ENCODE measurements around the gene KRTAP6-1. TPM values are rescaled to one million over a fixed set of nuclear protein-coding genes. Genes with fewer than 3 reads are reported as not detected.

KRTAP6-1 gene, protein sequence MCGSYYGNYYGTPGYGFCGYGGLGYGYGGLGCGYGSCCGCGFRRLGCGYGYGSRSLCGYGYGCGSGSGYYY
- total RNA-seq, result not detected
- long read RNA-seq, result 0 reads

DNA sequence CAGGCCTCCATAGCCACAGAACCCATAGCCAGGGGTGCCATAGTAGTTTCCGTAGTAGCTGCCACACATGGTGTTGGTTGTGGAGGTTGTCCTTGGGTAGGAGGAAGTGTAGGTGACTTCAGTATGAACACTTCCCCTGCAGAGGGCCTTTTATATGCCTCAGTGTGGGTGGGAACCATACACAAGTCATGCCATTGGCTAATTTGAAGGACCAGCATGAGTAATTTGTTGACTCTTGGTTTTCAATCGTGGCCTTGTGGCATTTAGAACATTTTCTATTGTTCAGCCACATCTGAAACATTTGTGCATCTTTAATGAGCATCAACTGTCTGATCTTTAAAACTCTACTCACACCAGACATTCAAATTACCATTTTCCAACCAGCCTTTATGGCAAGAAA lies at the start of gene KRTAP6-1:
Gene KRTAP6-1, minus strand, starts transcription at position 95 of the 400 bp plus-strand sequence. Its CDS starts 26 bp downstream, at position 69.
- DNase-seq (ENCODE audit: low spot score), result no peak

DNA sequence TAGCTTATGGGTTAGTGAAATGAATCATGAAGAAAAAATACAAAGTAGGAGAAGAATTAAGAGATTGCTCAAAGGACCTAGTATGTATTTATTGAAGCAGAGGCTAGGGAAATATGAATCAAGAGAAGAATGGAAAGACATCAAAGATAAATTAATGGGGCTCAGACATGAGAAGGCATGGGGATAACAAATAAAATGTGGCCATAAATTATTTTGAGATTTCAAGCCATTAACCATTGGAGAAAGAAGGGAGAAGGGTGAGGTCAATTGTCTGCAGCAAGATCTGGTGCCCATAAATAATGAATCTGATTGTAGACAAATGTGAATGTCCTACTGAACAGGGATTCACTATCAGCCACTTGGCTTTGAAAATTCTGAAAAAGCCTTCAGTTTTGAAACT lies 39.2 kb upstream of the KRTAP6-1 start:
- DNase-seq (ENCODE audit: low spot score), result no peak

DNA sequence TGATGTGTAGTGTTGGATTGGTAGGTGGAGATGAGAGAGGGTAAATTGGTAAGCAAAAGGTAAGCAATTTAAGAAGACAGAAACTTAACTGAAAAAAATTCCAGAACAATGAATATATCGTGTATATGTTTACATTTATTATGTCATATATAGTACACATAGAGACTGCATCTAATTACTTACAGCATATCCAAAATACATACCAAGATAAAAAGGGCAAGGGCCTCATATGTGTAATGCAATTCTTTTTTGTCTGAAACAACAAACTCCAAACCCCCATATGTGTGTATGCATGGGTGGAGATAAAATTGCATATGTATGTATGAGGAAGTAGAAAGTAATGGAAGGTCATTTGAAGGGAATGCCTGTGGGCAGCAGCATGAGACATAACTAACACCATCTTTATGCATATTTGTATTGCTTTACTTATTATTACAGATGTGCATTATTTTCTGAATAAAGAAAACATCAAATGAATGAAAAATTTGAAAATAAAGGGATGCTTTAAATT lies 33.2 kb upstream of the KRTAP6-1 start:
- no peak for DNase-seq (ENCODE audit: low spot score)

DNA sequence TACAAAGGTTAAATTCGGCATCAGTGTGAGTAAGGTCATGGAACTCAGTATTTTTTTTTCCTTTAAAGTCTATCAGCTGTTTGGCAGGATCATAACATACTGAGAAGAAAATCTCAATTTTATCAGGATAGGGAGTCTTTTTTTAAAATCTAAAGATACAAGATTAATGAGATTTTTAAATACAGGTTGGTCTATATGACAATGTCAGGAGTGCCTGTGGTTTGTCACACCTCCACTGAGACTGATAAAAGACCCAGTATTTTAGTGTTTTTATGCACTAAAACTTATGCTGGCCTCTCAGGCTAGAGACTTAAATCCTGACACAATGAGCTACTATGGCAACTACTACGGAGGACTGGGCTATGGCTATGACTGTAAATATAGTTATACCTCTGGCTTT lies 28.8 kb upstream of the KRTAP6-1 start, which contains the start of gene KRTAP20-3:
Gene KRTAP20-3, plus strand, starts transcription at position 301 of the 400 bp plus-strand sequence.
- no peak for DNase-seq (ENCODE audit: low spot score)

DNA sequence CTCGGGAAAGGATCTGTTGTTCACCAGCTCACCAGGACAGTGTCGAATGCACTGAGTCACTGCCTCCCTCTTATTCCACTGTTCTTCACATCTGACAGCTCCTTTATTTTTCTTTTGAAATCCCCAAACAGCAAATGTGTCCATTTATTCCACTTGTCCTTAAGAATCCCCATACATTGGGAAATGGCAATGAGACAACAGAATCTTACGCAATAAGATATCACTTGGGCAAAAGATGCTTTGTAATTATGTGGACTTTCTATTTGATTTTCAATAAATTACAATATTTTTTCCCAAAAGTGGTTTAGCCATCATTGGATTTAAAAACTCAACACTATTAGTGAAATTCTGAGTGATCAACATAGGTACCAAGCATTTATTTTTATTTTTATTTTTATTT lies 25.0 kb upstream of the KRTAP6-1 start:
- no peak for DNase-seq (ENCODE audit: low spot score)

DNA sequence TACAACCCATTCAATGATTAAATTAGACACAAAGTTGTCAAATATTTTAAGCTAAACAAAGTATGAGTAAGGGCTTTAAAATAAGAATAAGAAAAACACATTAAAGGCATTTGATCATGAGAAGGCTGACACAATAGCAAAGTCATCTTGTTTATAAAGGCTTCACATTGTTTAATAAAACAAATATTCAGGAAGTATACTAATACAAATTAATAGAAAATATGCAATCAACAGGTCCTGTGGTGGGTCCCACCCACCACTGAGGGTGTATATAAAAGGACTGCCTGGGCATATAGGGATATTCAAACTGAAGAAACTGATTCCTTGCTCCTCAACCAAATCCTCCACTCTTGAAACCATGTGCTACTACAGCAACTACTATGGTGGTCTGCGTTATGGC lies 21.2 kb upstream of the KRTAP6-1 start, which contains the start of gene KRTAP20-2:
Gene KRTAP20-2, plus strand, starts transcription at position 301 of the 400 bp plus-strand sequence. Its CDS starts 58 bp downstream, at position 359.
- no peak for DNase-seq (ENCODE audit: low spot score)

DNA sequence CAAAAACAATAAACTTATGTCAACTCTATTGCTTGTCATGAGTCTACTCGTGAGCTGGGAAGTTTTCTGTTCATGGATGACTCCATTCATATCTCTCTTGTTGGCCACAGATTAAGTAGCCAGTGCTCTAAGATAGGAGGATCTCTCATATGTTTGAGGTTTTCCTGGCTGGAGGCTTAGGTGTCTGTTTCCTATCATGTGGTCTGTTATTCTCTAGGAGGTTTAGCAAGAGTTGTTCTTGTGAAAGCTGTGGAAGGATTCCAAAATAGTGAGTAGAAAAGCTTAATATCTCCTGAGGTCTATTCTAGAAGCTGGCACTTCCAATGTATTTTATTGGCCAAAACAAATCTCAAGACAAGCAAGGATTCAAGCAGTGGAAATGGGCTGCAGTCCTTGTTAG lies 15.5 kb upstream of the KRTAP6-1 start:
- no peak for DNase-seq (ENCODE audit: low spot score)

DNA sequence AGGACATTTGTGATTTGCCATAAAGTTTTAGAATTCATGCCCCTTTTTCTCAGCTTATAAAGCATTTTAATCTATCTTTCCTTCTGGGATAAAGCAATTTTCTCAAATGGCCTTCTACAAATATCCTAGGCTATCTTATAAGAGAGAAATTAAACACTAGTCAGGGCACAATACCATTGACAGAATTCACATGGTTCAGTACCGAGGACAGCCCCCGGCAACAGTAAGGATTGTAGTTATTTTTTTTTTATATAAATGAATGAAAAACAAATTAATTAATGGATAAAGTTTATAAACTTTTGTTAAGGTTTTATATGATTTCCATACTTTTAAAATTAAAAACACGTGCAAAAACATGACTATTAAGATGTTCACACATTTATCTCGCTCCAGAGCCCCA lies 14.4 kb upstream of the KRTAP6-1 start:
- DNase-seq (ENCODE audit: low spot score), result no peak

DNA sequence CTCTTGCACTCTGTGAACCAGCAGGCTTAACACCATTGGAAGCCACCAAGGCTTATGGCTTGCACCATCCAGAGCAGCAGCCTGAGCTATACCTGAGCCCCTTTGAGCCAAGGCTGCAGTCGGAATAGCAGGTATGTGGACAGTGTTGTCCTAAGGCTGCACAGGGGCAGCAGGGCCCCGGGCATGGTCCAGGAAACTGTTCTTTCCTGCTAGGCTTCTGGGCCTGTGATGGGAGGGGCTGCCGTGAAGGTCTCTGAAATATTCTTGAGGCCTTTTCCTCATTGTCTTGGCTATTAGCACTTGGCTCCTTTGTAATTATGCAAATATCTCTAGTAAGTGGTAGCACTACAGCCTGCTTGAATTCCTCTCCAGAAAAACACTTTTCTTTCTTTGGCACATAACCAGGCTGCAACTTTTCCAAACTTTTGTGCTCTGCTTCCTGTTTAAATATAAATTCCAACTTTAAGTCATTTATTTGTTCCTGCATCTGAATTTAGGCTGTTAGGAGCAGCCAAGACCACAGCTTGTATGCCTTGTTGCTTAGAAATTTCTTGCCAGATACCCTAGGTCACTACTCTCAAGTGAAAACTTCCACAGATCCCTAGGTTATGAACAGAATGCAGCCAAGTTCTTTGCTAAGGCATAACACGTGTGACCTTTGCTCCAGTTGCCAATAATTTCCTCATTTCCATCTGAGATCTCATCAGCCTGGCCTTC lies 11.9 kb upstream of the KRTAP6-1 start:
- no peak for DNase-seq (ENCODE audit: low spot score)

DNA sequence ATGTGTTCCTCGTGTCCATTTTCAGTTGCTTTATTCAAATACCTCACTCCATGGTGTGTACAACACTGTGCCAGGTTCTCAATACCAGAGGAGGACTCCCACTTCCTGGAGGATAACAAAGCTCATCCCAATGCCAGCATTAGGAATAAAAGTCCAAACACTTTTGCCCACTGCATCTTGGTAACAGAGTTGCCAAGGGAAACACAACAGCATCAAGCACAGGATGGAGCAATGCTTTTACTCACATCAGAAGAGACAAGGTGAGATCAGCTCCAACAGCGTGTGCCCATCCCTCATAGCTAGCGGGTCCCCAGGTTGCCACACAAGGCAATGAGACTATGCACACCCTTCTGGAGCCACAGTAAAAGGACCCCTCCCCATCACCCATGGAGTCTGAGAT lies 9.6 kb upstream of the KRTAP6-1 start:
- no peak for DNase-seq (ENCODE audit: low spot score)

DNA sequence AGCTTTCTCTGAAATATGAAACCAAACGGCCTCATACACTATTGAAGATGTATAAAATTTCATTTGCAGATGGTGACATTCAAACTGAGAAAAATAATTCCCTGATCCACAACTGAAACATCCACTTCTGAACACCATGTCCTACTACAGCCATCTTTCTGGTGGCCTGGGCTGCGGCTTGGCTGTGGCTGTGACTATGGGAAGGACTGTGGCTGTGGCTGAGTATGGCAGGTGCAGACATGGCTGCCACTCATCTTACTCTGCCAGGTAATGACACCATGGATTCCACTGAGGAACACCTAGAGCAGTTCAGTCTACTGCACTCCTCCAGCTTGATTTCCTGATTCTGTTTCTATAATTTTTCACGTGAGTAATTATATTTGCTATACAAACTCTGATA lies 6.8 kb upstream of the KRTAP6-1 start, which contains the start of gene KRTAP20-4:
Gene KRTAP20-4, plus strand, starts transcription at position 106 of the 400 bp plus-strand sequence.
- no peak for DNase-seq (ENCODE audit: low spot score)

DNA sequence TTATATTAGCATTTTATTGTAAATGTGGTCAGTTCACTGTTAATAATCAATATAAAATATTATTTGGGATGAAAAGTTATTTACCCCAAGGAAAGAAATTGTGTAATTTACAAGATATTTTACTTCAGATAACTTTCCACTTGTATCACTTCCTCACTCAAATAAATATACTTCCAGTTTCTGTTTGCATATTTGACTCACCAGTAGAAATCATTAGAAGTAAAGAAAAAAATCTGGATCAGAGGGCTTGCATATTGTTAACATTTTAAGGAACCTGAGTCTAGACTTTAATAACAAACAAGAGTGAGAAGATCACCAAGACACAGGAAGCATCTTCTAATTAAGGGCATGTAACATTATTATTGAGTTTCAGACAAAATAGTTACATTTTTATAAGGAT lies 6.3 kb upstream of the KRTAP6-1 start:
- no peak for DNase-seq (ENCODE audit: low spot score)

DNA sequence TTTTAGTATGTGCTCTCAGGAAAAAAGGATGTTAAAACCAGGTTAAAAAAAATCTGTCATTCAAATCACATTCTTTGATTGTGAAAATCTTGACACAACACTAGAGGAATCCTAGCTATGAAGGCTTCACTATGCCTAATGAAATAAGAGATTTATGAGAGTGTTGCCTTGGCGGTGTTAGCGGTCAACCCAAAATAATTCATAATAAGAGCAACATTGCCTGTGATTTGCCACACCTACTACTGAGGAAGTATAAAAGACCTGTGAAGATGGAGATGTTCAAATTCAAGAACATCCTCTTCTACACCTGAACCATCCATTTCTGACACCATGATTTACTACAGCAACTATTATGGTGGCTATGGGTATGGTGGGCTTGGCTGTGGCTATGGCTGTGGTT lies 2.4 kb upstream of the KRTAP6-1 start, which contains the start of gene KRTAP20-1:
Gene KRTAP20-1, plus strand, starts transcription at position 301 of the 400 bp plus-strand sequence. Its CDS starts 30 bp downstream, at position 331.
- no peak for DNase-seq (ENCODE audit: low spot score)

DNA sequence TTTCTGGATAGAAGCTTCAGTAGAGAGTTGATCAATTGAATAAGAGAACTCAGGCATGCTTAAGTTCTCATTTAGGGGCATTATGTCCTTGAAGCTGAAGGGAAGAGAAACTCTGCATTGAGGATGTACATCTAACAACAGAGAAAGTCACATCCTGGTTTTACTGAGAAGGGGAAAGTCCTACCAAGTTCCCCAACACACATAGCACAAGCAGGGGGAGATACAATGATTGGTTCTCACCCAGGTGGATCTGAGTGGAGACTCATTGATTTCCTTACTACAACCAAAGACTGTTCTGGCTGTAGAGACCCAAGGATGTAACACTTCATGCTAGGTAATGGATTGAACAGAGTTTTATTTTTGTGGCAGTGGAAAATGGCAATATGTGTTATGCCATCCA lies 1.5 kb upstream of the KRTAP6-1 start:
- DNase-seq (ENCODE audit: low spot score), result no peak

DNA sequence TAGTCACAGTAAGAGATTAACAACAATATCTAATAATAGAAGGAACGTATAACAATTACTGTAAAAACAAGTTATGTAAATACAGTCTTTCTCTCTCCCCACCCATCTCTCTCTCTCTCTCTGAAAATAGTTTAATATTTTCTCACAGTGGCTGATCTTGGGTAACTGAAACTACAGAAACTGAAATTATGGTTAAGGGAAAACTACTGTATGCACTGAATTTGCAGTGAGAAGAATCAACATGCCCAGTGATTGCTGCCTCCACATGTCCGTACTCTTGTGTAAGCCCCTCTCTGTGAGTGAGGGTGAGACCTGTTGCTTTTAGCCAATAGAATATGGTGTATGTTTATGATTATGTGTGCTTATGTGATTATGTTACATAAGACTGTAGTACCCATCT lies 1.6 kb downstream of the KRTAP6-1 start:
- DNase-seq (ENCODE audit: low spot score), result no peak

DNA sequence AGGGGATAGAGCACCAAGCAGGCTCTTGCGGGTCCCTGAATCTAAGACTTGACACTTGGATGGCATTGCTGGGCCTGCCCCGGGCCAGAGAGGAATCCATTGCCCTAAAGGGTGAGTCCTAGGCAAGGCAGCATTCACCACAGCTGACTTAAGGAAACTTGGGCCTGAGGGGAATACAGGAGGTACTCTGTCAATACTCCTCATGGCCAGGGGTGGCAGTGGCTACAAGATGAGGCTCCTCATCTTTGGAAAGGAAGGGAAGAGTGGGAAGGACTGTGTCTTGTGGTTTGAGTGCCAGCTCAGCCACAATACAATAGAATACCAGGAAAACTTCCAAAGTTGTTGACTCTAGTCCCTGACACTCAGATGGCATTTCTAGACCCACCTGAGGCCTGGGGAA lies 7.8 kb downstream of the KRTAP6-1 start:
- no peak for DNase-seq (ENCODE audit: low spot score)

DNA sequence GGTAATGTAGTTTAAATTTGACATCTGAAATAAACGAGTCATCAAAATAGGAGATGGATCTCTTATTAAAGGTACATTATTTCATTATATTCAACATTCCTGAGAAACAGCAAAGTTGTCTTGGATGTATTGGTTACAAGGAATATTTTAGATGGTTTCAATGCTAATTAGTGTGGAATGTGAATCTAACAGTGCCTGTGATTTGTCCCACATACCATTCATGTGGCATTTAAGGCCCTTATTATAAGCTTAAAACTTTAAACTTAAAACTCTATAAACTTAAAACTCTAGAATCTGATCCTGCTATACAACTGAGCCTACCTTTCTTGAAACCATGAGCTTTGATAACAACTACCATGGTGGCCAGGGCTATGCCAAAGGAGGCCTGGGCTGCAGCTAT lies 12.9 kb downstream of the KRTAP6-1 start, which contains the start of gene KRTAP22-1:
Gene KRTAP22-1, plus strand, starts transcription at position 301 of the 400 bp plus-strand sequence.
- DNase-seq (ENCODE audit: low spot score), result no peak

DNA sequence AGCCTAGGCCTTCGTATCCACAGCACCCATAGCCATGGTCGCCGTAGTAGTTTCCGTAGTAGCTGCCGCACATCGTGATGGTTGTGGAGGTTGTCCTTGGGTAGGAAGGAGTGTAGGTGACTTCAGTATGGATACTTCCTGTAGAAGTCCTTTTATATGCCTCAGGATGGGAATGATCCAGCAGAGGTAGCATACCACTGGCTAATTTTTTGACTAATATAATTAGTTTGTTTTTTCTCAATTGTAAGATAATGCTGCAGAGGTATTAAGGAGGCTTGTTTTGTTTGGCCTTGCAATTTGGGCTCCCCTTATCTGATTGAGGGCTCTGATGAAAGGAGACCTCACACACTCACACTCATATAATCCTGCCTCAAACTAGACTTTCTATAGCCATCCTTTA lies 14.9 kb downstream of the KRTAP6-1 start, which contains the start of gene KRTAP6-2:
Gene KRTAP6-2, minus strand, starts transcription at position 101 of the 400 bp plus-strand sequence. Its CDS starts 28 bp downstream, at position 73.
- DNase-seq (ENCODE audit: low spot score), result no peak

DNA sequence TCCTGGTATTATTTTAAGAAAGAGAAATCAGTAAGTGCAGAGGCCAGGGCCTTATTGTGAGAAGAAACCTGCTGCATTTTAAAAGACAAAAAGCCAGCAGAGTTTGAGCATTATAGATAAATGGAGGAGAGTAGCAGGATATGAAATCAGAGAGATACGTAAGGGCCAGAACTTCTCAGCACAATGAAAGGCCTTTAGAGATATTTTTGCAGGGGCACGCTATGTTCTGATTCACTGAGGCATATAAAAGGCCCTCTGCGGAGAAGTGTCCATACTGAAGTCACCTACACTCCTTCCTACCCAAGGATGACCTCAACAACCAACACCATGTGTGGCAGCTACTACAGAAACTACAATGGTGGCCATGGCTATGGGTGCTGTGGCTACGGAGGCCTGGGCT lies 21.6 kb downstream of the KRTAP6-1 start, which contains the start of gene KRTAP6-3:
Gene KRTAP6-3, plus strand, starts transcription at position 301 of the 400 bp plus-strand sequence. Its CDS starts 6 bp downstream, at position 307.
- DNase-seq (ENCODE audit: low spot score), result no peak

DNA sequence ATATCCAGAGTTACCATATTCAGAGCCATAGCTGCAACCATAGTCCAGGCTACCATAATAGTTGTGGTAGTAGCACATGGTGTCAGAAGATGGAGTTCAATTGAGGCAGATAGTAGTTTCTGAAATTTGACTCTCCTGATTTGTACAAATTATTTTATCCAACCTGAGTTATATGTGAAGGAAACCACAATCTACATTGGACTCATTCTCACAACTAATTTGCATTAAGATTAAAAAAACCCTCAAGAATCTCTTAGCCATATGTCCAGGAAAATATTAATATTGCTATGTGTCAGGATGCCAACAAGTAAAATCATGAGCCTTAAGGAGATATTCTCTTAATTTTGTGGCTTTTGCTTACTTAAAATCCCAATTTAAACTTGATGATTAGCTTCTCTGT lies 23.4 kb downstream of the KRTAP6-1 start, which contains the start of gene KRTAP22-2:
Gene KRTAP22-2, minus strand, starts transcription at position 101 of the 400 bp plus-strand sequence.
- DNase-seq (ENCODE audit: low spot score), result no peak

DNA sequence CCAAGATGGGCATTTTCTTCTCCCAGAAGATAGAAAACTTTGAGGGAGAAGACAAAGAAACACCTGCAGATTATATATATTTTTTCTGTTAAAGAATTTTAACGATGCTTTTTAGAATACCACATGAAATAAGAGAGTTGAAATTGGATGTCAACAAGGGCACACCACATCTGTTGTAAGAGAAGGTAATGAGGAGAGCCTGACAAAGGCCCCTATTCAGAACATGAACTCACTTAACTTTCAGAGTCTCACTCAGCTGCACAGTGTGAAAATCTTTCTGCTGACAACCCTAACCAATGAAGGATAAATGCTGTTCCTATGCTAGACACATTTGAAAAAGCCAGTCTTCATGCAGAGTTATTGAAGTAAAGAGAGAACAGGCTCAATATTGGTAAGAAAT lies 30.9 kb downstream of the KRTAP6-1 start:
- DNase-seq (ENCODE audit: low spot score), result no peak

DNA sequence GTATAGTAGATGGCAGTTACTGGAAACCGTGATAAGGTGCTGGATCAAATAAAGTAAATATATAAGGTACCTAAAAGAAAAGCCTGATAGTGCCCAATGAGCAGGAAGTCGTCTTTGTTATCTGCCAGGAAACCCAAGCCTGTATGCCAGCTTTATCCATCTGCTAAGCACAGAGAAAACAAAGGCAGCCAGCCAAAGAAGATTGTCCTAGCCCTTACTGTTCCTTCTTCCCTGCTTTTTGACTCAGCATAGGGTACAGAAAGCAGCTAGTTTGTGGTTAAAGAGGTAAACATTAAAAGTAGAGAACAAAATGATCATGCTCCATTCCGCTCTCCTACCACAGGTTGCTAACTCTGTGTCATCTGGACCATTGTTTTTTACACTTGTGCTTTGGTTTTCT lies 33.6 kb downstream of the KRTAP6-1 start:
- no peak for DNase-seq (ENCODE audit: low spot score)
